Measurements from ENCODE around the gene MICU1. TPM values are rescaled to one million over a fixed set of nuclear protein-coding genes. Genes with fewer than 3 reads are reported as not detected.
A peak's percentile ranks its signal among the peaks of the same experiment; 100 is the strongest.
"Not testable (repeated sequence)": the region's sequence is repeated elsewhere in the genome, so short reads cannot be mapped to it uniquely, and the experiment has no call there.

The MICU1 gene
- total RNA-seq, 1 donor from 2014 or later, result 29.6 TPM

DNA sequence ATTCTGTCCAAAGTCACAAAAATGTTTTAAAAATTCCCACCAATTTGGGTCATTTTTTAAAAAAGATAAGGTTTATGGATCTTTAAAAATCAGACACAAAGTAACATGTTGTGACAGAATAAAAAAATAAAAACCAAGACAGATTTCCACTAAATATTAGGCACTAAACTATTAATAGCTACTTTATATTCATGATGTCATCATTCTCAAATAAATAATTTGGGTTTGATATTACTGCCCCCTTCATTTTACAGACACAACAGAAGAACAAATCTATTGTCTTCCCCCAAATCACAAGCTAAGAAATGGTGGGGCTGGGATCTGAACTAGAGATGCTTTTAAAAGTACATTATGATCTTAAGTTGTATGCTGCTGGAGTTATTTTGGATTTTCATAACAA, 119.4 kb downstream of the MICU1 start:
- DNase-seq (ENCODE audit: low read depth, low spot score), result no peak

DNA sequence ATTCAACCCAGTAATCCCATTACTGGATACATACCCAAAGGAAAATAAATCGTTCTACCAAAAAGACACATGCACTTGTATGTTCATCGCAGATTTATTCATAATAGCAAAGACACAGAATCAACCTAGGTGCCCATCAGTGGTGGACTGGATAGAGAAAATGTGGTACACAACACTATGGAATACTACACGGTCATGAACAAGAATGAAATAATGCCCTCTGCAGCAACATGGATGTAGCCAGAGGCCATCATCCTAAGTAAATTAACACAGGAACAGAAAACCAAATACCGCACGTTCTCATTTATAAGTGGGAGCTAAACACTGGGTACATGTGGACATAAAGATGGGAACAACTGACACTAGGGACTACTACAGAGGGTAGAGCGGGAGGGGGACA, 120.4 kb downstream of the MICU1 start:
- DNase-seq (ENCODE audit: low read depth, low spot score), result no peak

GRCh38 chr10:72503694-72504438, 122.0 kb downstream of the MICU1 start:
- no peak for DNase-seq (ENCODE audit: low read depth, low spot score)

- DNase-seq (ENCODE audit: low read depth, low spot score), result no peak
Measured at GRCh38 chr10:72503241-72503640, 122.6 kb downstream of the MICU1 start.

DNA sequence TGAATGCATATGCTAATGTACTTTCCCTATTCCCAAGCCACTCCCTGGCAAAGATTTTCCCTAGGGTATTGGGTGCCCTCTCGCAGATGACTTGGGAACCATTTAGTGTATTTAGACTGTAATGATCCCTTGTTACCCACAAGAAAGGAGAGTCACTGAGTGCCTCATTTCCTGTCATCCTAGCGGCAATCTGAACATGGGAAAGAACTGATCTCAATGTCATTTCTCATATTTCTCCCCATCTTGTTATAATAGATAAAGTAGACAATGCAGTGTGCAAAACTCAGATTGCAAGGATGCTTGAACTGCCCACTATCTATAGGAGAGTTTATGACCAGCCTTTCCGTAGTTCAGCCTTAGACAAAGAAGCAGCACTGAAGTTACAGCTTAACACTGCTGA, 123.3 kb downstream of the MICU1 start:
- DNase-seq (ENCODE audit: low read depth, low spot score), result no peak

DNA sequence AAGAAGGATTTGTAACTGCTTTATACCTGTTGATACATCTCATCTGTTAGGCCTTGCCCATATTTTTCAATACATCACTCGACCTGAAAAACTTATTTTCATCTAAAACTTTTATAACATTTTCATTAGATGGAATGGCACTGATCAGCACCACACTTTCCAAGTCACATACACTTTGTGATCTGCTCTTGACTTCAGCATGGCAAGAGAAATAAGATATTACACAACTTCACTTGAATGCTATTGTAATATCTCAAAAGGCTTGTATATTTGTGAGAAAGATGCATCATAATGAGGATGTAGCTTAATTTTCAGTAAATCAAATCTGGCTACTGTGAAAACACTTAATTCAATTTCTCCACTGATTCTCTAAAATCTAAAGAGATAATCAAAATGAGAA, 126.2 kb downstream of the MICU1 start:
- no peak for DNase-seq (ENCODE audit: low read depth, low spot score)

GRCh38 chr10:72490951-72491350, 134.9 kb downstream of the MICU1 start:
- DNase-seq (ENCODE audit: low read depth, low spot score), result no peak

- no peak for DNase-seq (ENCODE audit: low read depth, low spot score)
Measured at GRCh38 chr10:72487521-72487920, 138.4 kb downstream of the MICU1 start.

DNA sequence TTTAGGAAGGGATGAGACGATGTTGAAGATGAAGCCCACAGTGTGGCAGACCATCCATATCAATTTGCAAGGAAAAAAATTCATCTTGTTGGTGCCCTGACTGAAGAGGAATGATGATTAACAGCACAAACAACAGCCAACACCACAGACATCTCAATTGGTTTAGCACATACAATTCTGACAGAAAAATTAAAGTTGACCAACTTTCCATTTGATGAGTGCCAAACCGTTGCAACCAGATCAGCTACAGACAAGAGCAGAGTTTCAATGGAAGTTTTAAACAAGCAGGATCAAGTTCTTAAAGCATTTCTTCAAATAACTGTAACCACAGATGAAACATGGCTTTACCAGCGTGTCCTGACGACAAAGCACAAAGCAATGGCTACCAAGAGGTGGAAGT, 138.8 kb downstream of the MICU1 start:
- DNase-seq (ENCODE audit: low read depth, low spot score), result no peak

DNA sequence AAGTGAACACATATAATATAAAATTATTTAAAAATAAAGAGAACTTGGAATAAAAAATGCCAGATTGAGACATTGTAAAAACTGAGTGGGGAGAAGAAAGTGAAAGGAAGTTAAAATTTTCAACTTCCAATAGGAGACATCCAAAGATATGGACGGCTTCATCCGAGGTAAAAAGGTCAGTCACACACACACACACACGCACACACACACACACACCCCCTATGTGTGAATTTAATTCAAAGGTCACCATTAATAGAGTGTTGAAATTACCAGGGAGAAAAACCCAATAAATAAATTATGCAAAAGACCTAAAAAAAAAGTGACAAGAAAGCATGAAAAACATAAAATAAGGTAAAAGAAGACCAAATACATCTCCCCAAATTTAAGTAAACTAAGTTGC, 140.2 kb downstream of the MICU1 start:
- no peak for DNase-seq (ENCODE audit: low read depth, low spot score)

- DNase-seq (ENCODE audit: low read depth, low spot score), result no peak
Measured at GRCh38 chr10:72484521-72484920, 141.4 kb downstream of the MICU1 start.

GRCh38 chr10:72483471-72483870, 142.4 kb downstream of the MICU1 start:
- no peak for DNase-seq (ENCODE audit: low read depth, low spot score)

DNA sequence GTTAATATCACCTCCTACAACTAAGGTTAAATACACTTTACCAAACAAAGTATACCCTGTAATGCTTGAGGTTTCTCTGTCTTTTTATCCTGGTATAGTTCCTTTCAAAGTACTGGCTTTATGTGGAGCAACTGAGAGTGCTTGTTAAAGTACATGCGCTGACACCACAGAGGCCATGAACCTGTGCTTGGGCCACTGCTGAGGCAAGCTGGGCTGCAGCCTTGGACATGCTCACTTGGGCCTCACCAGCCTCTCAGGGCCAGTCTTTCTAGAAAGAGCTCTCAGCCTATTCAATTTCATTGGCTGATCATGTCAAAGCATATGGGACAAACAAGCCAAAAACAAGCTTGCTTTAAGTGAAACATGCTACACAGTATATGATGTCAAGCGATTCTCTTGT, 145.0 kb downstream of the MICU1 start:
- DNase-seq (ENCODE audit: low read depth, low spot score), result no peak

DNA sequence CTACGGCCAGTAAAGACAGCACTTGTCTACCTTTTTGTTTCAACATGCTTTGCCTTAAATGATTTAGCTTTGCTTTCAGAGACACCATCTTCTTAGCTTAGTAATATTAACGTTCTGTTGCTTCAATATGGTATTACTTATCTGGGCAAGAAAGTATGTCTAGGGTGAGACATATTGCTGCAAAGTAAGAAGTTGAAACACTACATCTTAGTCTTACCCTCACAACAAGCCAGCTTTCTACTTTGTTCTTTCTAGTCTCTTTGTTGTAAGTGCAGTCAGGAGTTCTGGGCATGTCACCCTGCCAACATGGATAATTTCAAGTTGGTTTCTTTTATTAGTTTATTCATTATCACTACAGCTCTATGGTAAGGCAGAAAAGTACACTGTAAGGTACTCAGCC, 148.4 kb downstream of the MICU1 start:
- no peak for DNase-seq (ENCODE audit: low read depth, low spot score)

DNA sequence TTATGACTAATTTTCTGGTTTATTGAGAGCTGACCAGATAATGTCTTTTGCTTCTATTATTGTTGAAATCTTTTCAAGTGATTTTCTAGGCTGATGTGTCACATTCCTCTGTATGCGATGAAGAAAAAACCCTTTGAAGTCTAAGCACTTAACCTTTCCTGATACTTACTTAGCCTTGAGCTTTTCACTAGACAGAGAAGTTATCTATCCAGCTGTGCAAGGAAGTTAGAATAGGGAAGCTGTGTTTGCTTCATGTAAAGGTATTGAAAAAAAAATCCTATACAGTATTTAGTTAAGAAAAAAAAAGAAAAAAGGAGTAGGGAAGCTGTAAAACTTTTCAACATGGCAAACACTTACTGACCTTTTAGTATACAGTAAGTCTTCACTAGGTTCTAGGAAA, 153.6 kb downstream of the MICU1 start:
- DNase-seq (ENCODE audit: low read depth, low spot score), result no peak

DNA sequence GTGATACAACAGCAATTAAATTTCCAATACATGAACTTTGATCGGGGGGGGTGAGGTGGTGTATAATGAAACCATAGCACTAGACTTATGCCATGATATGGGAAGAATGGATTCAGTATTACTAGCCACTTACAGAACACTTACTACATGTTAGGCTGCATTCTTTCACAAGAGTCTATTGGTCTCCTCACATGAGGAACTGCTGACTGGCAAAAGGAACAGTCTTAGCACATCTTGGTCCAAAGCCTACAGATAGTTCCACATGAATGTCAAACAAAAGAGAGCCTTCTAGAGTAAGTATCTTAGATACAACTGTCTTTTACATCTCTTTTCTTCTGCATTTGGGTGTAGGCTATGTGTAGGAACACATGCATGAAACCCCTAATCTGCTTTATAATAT, 155.2 kb downstream of the MICU1 start:
- no peak for DNase-seq (ENCODE audit: low read depth, low spot score)

DNA sequence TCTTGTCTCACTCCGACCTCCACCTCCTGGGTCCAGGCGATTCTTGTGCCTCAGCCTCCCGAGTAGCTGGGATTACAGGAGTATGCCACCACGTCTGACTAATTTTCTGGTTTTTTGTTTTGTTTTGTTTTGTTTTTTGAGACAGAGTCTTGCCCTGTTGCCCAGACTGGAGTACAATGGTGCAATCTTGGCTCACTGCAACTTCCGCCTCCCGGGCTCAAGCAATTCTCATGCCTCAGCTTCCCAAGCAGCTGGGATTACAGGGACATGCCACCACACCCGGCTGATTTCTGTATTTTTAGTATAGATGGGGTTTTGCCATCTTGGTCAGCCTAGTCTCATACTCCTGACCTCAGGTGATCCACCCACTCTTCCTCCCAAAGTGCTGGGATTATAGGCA, 158.8 kb downstream of the MICU1 start:
- DNase-seq (ENCODE audit: low read depth, low spot score), result not testable (repeated sequence)

- DNase-seq (ENCODE audit: low read depth, low spot score), result no peak
Measured at GRCh38 chr10:72466018-72466417, 159.9 kb downstream of the MICU1 start.

GRCh38 chr10:72464438-72464837, 161.4 kb downstream of the MICU1 start:
- DNase-seq (ENCODE audit: low read depth, low spot score), result no peak

- DNase-seq (ENCODE audit: low read depth, low spot score), result no peak
Measured at GRCh38 chr10:72462261-72462660, 163.6 kb downstream of the MICU1 start.

GRCh38 chr10:72461085-72461484, 164.8 kb downstream of the MICU1 start:
- DNase-seq (ENCODE audit: low read depth, low spot score), result no peak

- no peak for DNase-seq (ENCODE audit: low read depth, low spot score)
Measured at GRCh38 chr10:72460284-72460876, 165.5 kb downstream of the MICU1 start.

DNA sequence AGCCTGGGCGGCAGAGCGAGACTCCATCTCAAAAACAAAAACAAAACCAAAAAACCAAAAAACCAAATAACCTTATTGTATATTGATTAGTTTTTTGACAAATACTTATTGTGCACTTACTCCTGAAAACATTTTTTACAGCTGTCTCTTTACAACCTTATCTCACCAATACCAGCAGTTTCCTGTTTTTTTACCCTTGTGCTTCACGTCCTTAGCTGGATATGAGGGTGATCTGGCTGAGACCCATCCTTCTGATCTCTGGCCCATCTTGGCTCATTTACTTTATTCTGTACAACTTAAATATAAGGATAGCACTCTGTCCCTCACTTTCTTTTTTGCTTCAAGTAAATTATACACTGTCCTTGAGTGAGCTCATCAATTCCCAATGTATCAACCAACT, 166.6 kb downstream of the MICU1 start:
- peak; percentile 4 for DNase-seq (ENCODE audit: low read depth, low spot score)

All from pulmonary artery endothelial cell (primary cell).